ENCODE measurements around the gene TMEM154. TPM values are rescaled to one million over a fixed set of nuclear protein-coding genes. Genes with fewer than 3 reads are reported as not detected.

The TMEM154 gene
- total and polyA plus RNA-seq, 2 experiments from 2014 or later, result 0.36 to 1.7 TPM

DNA sequence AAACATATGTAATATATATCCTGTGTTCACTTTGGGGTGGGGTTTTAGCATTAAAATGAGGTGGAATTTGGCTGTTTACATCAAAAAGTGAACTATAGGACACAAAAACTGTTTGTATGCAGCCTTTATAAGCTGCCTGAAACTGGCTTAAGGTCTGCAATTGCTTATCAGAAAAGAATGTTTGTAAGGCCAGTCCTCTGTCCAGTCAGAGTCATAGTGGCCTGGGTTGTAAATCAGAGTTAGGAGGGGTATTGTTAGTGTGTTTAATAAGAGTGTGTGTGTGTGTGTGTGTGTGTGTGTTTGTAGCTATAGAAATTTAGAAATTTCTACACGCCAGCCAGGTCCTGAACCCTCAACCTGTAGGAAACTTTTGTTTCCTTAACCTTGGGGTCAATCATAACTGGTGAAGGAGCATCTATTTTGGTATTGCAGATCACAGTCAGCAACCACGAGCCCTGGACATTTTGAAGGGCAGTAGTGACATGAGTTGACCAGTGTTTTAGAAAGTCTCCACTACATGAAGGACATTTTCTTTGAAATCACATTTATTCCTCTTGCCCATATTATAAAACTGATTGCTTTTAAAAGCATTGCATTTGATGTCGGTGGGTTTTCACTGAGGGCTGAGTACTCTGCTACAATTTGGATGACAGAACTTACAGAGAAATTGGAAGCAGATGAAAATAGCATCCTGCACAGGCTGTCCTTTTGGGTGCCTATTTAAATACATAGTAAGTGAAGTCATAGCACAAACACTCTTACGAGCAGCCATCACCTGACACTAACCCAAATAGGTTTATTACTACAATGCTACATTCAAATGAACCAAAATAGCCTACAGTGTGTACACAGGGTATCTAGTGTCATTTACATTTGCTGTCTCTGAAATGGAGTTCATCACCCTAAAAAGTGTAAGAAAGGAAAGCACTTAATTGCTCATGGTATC lies 11.2 kb upstream of the TMEM154 start:
- H3K27ac ChIP-seq, result peak overlapping the region; percentile 49
- H3K36me3 ChIP-seq (replicated peaks; ENCODE audit: insufficient read depth, low read depth), result no peaks in the 10 kb centered on the region
- no peaks in the 10 kb centered on the region for H4K20me1 ChIP-seq (ENCODE audit: insufficient read depth, poor library complexity, severe bottlenecking)
- no peaks in the 10 kb centered on the region for H3K9me3 ChIP-seq (ENCODE audit: low read depth)
- H2AFZ ChIP-seq, result no peak overlapping the region
- 53% methylated on average over 4 of the region's 4 CpGs for WGBS (ENCODE audit: low lambda C conversion rate, missing lambda C conversion rate)
- no peaks in the 10 kb centered on the region for H3K79me2 ChIP-seq
- H3K4me1 ChIP-seq (ENCODE audit: insufficient read depth), result peaks cover 13% of the 10 kb centered on the region
- peak overlapping the region; percentile 4 for H3K4me2 ChIP-seq
- TF ChIP-seq, protein P1, sequence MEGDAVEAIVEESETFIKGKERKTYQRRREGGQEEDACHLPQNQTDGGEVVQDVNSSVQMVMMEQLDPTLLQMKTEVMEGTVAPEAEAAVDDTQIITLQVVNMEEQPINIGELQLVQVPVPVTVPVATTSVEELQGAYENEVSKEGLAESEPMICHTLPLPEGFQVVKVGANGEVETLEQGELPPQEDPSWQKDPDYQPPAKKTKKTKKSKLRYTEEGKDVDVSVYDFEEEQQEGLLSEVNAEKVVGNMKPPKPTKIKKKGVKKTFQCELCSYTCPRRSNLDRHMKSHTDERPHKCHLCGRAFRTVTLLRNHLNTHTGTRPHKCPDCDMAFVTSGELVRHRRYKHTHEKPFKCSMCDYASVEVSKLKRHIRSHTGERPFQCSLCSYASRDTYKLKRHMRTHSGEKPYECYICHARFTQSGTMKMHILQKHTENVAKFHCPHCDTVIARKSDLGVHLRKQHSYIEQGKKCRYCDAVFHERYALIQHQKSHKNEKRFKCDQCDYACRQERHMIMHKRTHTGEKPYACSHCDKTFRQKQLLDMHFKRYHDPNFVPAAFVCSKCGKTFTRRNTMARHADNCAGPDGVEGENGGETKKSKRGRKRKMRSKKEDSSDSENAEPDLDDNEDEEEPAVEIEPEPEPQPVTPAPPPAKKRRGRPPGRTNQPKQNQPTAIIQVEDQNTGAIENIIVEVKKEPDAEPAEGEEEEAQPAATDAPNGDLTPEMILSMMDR (IDR thresholded peaks at IDR 0.05; ENCODE audit: poor library complexity), result no peak
- TF ChIP-seq EZH2phosphoT487 (IDR thresholded peaks at IDR 0.05; ENCODE audit: low read depth, severe bottlenecking, unreplicated experiment) (no peak), EZH2 (IDR thresholded peaks at IDR 0.05; ENCODE audit: borderline replicate concordance) (no peak)
- H3K4me3 ChIP-seq, result no peak overlapping the region
- no peak for DNase-seq (ENCODE audit: low spot score)
- H3K27me3 ChIP-seq, result no peaks in the 10 kb centered on the region
- H3K9me2 ChIP-seq (replicated peaks; ENCODE audit: insufficient read depth), result no peaks in the 10 kb centered on the region

DNA sequence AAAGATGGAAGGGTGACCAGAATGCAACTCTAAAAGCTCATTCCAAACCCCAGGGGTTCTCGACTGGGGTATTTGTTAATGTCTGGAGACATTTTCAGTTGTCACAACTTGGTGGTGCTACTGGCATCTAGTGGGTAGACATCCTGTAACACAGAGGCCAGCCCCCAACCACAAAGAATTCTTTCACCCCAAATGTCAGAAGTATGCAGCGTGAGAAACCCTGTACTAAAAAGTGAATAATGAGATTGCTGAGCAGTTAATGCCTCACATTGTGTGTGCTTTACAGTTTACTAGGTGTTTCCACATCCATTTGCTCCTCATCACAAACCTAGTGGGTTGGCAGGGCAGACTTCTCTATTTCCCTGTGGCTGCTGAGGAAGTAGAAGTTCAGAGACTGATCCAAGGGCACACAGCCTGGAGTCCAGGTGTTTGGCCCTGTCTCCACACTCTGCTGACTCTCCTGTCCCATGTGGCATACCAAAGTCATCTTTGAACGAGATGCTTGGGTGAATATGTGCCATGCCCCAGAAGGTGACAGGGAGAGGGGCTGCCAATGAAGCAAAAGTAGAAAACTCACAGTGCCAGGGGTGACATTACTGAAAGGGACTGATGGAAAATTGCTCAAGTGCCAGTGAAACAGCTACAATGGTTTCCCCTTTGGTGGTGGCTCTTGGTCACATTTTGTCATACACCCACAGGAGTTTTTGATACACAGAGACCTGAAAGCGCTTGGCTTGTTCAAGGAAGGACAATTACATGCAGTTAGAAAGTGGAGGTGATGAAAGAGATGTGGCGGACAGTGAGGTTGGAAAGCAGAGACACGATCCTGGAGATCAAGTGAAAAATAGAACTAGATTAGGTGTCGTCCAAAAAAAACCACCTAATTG lies 10.1 kb upstream of the TMEM154 start:
- TF ChIP-seq EZH2 (IDR thresholded peaks at IDR 0.05; ENCODE audit: borderline replicate concordance) (no peak), EZH2phosphoT487 (IDR thresholded peaks at IDR 0.05; ENCODE audit: low read depth, severe bottlenecking, unreplicated experiment) (no peak)
- TF ChIP-seq, protein P1 (IDR thresholded peaks at IDR 0.05; ENCODE audit: poor library complexity), result no peak
- Histone ChIP-seq H4K20me1 (ENCODE audit: insufficient read depth, poor library complexity, severe bottlenecking) (no peaks in the 10 kb centered on the region), H3K79me2 (no peaks in the 10 kb centered on the region), H3K27ac (peak overlapping the region; percentile 41), H3K4me3 (no peak overlapping the region), H2AFZ (no peak overlapping the region), H3K4me1 (ENCODE audit: insufficient read depth) (peaks cover 13% of the 10 kb centered on the region), H3K27me3 (no peaks in the 10 kb centered on the region), H3K4me2 (peak overlapping the region; percentile 4), H3K9me2 (replicated peaks; ENCODE audit: insufficient read depth) (no peaks in the 10 kb centered on the region), H3K36me3 (replicated peaks; ENCODE audit: insufficient read depth, low read depth) (no peaks in the 10 kb centered on the region), H3K9me3 (ENCODE audit: low read depth) (no peaks in the 10 kb centered on the region)
- 80% methylated on average over 7 of the region's 7 CpGs for WGBS (ENCODE audit: low lambda C conversion rate, missing lambda C conversion rate)
- DNase-seq (ENCODE audit: low spot score), result no peak

DNA sequence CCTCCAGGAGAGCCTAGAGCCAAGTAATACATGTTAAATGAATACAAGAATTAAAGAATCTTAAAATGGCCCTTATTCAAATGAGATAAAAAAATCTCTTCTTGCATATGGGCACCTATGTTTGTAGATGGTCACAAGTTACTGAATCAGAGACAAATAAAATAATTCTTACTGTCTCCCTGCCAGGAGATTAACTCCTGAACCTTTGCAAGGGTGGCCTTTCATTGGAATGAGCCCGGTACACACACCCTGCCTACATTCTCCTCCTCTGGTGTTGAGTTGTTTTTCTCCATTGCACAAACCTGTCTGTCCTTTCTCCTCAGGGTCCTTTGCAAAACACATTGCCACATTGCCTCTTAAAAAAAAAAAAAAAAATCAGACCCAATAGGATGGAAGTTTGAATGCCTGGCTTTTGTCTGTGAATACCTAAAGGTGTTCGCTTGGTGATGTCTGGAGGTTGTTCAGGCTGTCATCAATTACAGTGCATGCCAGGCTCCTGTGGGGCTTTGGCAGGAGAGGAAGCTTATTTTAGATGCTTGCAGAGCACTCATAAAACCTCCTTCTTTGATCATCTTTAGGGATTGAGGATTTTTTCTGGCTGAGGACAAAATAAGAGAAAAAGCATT lies 8.3 kb upstream of the TMEM154 start:
- no peaks in the 10 kb centered on the region for H3K79me2 ChIP-seq
- no peaks in the 10 kb centered on the region for H3K9me3 ChIP-seq (ENCODE audit: low read depth)
- no peak overlapping the region for H3K27ac ChIP-seq
- no peak overlapping the region for H3K4me3 ChIP-seq
- H3K4me2 ChIP-seq, result no peak overlapping the region
- H3K9me2 ChIP-seq (replicated peaks; ENCODE audit: insufficient read depth), result no peaks in the 10 kb centered on the region
- WGBS (ENCODE audit: low lambda C conversion rate, missing lambda C conversion rate), result 44% methylated on average over 2 of the region's 2 CpGs
- no peaks in the 10 kb centered on the region for H3K27me3 ChIP-seq
- H4K20me1 ChIP-seq (ENCODE audit: insufficient read depth, poor library complexity, severe bottlenecking), result no peaks in the 10 kb centered on the region
- TF ChIP-seq EZH2 (IDR thresholded peaks at IDR 0.05; ENCODE audit: borderline replicate concordance), result no peak
- TF ChIP-seq EZH2phosphoT487 (IDR thresholded peaks at IDR 0.05; ENCODE audit: low read depth, severe bottlenecking, unreplicated experiment), result no peak
- TF ChIP-seq, protein P1 (IDR thresholded peaks at IDR 0.05; ENCODE audit: poor library complexity), result no peak
- no peaks in the 10 kb centered on the region for H3K36me3 ChIP-seq (replicated peaks; ENCODE audit: insufficient read depth, low read depth)
- peaks cover 13% of the 10 kb centered on the region for H3K4me1 ChIP-seq (ENCODE audit: insufficient read depth)
- no peak for DNase-seq (ENCODE audit: low spot score)
- no peak overlapping the region for H2AFZ ChIP-seq

All from hepatocyte (in vitro differentiated cells).